GM21447 (cell line): ENCODE results near the gene LRP1.
A peak's percentile ranks its signal among the peaks of the same experiment; 100 is the strongest.
"Not testable (repeated sequence)": the region's sequence is repeated elsewhere in the genome, so short reads cannot be mapped to it uniquely, and the experiment has no call there.

Experiments
- ATAC-seq: cut with Tn5 transposase; IDR thresholded peaks from one replicate; pipeline ENCODE4 v1.9.1; 2021; ENCODE audit not compliant: unreplicated experiment

Gene LRP1

DNA sequence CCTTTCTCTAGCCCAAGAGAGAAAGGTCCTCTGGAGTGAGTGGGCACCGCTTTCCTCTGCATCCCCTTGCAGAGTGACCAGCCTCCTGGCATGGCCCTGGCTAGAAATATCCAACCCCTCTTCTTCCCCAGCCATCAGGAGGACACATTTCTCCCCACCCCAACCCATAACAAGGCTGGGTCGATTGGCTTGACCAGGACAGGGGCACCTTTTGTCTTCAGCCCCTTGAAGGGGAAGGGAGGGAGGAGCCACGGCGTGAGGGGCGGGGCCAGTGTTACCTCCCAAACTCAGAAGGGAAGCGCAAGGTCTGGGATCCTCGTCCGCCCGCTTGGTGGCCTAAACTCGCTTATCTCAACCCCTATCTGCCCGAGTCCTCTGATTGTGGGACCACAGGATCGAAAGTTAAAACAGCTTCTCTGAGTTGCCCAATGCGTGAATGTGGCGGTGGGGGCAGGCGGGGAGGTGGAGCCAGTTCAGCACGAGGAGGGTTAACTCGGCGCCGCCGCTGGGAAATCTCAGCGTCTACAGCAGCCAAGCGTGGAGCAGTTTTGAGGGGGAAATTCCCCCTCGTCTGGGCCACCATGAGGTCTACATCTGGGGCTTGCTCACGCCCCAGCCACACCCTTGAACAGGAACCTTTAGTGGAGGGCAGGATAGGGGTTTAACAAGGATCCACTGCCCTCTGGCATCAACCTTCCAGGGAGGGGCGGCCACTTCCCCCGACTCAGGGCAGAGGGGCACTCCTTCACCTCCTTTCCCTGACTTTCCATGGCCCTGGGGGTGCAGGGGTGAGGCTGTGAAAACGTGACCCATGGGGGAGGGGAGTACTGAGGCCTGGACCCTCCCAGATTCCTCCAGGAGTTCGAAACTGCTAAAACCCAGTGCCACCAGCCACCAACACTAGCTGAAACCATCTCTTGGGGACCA is 17.9 kb upstream of the LRP1 start:
- peak; percentile 49 for ATAC-seq

- peak; percentile 52 for ATAC-seq
Measured at GRCh38 chr12:57111031-57111734, 17.1 kb upstream of the LRP1 start, which contains the start of gene STAT6. TSS of gene STAT6 (minus strand) at chr12:57111362. CDS start at chr12:57108278, 3,084 bp downstream.

GRCh38 chr12:57112492-57113294 is 15.6 kb upstream of the LRP1 start:
- peak; percentile 50 for ATAC-seq

DNA sequence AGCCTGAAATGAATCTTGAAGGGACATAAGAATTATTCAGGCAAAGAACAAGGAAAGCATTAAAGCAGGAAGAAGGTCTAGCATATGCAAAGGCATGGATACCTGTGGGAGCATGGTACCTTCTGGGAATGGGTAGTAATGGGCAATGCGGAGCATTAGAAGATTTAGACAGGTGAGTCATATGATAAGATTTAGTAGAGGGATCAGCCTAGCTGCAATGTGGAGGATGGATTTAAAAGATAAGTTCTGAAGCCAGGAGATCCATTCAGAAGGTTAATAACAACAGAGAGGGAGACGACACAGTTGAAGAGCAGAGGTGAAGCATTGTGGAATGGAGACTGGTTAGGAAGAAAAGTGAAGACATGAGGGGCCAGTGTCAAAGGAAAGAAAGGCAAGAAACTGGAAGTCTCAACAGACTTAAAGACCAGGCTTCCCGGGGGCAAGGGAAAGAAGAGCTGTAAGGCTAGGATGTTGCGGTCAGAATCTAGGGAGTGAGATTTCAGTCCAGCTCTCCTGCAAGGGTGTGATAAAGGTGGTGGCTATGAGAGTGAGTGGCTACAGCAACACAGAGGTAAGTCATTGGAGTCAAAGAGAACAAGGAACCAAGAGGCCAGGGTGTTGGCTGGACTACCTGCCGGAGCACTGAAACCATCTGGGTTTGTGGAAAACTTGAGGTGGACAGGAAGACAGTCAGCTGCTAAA is 11.6 kb upstream of the LRP1 start:
- ATAC-seq, result no peak

- no peak for ATAC-seq
Measured at GRCh38 chr12:57118711-57119271, 9.5 kb upstream of the LRP1 start.

GRCh38 chr12:57119294-57120085 is 8.8 kb upstream of the LRP1 start:
- no peak for ATAC-seq

DNA sequence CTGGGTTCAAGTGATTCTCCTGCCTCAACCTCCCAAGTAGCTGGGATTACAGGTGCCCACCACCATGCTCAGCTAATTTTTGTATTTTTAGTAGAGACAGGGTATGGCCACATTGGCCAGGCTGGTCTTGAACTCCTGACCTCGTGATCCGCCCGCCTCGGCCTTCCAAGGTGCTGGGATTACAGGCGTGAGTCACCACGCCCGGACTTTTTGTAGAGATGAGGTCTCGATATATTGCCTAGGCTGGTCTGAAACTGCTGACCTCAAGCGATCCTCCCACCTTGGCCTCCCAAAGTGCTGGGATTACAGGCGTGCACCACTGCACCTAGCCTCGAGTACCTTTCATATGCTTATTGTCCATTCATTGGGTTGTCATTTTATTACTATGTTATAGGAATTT is 7.6 kb upstream of the LRP1 start:
- not testable (repeated sequence) for ATAC-seq

GRCh38 chr12:57123813-57124212 is 4.5 kb upstream of the LRP1 start:
- no peak for ATAC-seq

DNA sequence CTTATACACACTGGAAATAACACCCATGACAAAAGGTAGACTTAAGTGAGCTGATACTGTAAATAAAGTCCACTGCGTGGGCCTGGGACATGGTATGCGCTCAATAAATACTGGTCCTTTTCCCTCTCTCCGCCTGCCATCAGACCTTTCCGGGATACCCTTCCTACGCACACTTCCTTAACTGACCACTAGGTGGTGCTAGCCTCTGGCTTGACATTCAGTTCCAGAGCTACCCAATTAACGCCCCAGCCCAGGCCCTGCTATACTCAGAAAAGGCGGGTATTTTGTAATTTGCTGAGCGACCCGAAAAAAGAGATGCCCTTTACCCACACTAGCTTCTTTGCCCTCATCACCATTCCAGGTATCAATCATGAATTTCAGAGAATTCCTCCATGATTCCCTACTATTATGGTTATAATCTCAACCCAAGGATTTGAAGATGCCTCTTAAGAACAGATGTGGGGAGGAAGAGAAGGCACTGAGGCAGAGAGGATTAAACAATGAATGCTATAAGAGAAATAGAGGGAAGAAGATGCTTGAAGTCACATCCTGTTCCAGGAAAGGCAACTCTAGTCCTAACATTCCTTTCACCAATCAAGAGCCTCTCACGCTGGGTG is 3.9 kb upstream of the LRP1 start:
- ATAC-seq, result no peak

- ATAC-seq, result no peak
Measured at GRCh38 chr12:57126061-57126460, 2.2 kb upstream of the LRP1 start.

- ATAC-seq, result no peak
Measured at GRCh38 chr12:57126561-57126960, 1.7 kb upstream of the LRP1 start.

- ATAC-seq, result no peak
Measured at GRCh38 chr12:57127101-57127725, 1.1 kb upstream of the LRP1 start.

DNA sequence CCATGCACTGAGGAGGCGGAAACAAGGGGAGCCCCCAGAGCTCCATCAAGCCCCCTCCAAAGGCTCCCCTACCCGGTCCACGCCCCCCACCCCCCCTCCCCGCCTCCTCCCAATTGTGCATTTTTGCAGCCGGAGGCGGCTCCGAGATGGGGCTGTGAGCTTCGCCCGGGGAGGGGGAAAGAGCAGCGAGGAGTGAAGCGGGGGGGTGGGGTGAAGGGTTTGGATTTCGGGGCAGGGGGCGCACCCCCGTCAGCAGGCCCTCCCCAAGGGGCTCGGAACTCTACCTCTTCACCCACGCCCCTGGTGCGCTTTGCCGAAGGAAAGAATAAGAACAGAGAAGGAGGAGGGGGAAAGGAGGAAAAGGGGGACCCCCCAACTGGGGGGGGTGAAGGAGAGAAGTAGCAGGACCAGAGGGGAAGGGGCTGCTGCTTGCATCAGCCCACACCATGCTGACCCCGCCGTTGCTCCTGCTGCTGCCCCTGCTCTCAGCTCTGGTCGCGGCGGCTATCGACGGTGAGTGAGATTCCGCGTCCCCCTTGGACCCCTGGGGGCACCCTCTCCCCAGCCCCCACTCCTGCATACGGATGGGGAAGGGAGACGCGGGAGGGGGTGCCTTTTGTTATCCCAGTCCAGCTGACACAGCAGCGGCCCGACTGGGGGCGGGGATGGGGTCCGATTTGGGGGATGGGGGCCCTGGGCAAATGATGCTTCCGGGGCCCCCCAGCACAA is 400 bp downstream of the LRP1 start:
- no peak for ATAC-seq

GRCh38 chr12:57129321-57129842 is 1.1 kb downstream of the LRP1 start:
- ATAC-seq, result no peak

DNA sequence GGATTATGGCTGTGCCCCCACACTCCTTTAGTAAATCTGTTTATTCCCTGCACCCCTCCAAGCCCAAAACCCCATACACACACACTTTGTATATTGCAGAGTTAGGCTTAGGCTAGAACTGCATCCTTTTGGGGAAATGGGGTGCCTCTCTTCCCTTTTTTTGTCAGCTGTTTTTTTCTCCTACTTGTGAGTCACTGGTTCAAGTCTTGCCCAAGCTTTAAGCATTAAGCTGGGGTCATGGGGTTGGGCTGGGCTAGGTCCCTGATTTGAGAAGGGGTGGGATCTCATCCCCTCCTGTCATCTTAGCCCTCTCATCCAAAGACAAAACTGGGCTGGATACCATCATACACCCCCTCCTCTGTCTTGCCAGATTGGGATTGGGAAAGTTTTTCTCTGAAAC is 1.6 kb downstream of the LRP1 start:
- no peak for ATAC-seq

GRCh38 chr12:57130941-57131340 is 2.7 kb downstream of the LRP1 start:
- ATAC-seq, result no peak

DNA sequence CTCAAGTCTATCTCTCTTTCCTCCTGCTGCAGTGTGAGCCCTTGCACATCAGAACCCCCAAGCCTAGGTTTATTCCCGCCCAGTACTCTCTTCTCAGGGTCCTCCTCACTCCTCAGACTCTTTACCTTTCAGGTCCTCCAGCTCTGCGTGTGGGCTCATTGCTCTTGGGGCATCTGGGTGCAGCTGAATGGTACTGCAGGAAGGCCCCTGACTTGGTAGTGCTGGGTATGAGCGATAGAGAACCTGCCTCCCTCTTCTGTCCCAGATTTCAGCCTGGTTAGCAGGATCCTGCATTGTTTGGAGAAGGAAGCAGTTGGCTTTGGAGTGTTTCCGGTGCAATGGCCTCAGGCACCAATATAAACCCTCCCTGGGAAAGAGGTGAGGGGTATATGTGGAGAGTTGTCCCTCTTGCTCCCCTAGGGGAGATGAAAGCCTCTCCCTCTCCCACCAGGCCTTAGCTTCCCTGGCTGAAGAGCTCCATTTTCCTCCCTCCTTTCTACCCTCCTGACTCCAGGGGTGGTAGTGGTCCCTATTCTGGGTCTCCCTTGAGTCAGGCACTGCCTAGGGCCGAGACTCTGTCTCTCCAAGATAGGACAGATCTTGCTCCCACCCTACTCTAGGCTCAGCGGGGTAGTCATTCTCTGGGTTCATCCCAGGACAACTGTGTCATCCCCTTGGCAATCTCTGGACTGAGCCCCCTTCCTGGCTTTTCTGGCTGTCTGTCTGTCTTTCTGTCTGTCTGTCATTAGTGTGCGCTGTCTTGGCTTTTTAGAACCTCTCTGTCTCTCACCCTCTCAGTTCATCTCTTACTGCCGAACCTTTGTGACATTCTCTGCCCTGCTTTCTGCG is 3.8 kb downstream of the LRP1 start:
- ATAC-seq, result no peak
